ENCODE results near the gene KCNMA1. TPM values are rescaled to one million over a fixed set of nuclear protein-coding genes. Genes with fewer than 3 reads are reported as not detected.

KCNMA1 gene
- polyA plus RNA-seq, 1 donor from 2014 or later: 60.8 TPM

DNA sequence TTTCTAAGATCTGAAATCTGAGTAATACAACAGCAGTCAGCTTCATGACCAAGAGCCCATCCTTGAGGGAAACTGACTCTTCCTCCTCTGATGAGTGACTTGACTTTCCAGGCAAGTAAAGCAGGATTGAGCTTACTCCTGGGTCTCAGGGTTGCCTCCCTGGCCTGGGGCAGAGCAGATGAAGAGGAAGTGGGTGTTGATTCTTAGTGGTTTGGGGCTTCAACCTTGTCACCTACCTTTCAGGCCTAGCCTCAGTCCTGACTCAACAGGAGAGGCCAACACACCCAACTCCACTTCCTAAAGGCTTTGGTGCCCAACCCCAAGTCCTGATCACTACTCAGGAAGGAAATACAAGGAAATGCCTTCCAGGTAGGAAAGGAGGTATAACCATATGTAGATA, 54.1 kb downstream of the KCNMA1 start:
- TF ChIP-seq POLR2AphosphoS5 (IDR thresholded peaks at IDR 0.05) (no peak), SMC3 (conservative IDR thresholded peaks at IDR 0.05; ENCODE audit: poor library complexity) (no peak), TAF1 (IDR thresholded peaks at IDR 0.05; ENCODE audit: low read depth) (no peak), EZH2 (IDR thresholded peaks at IDR 0.05; ENCODE audit: borderline replicate concordance, insufficient read depth, low read length, poor library complexity, severe bottlenecking) (no peak), EP300 (conservative IDR thresholded peaks at IDR 0.05; ENCODE audit: poor library complexity, severe bottlenecking) (no peak), RAD21 (conservative IDR thresholded peaks at IDR 0.05) (no peak), MXI1 (conservative IDR thresholded peaks at IDR 0.05; ENCODE audit: poor library complexity, severe bottlenecking) (no peak)
- TF ChIP-seq, protein P1, sequence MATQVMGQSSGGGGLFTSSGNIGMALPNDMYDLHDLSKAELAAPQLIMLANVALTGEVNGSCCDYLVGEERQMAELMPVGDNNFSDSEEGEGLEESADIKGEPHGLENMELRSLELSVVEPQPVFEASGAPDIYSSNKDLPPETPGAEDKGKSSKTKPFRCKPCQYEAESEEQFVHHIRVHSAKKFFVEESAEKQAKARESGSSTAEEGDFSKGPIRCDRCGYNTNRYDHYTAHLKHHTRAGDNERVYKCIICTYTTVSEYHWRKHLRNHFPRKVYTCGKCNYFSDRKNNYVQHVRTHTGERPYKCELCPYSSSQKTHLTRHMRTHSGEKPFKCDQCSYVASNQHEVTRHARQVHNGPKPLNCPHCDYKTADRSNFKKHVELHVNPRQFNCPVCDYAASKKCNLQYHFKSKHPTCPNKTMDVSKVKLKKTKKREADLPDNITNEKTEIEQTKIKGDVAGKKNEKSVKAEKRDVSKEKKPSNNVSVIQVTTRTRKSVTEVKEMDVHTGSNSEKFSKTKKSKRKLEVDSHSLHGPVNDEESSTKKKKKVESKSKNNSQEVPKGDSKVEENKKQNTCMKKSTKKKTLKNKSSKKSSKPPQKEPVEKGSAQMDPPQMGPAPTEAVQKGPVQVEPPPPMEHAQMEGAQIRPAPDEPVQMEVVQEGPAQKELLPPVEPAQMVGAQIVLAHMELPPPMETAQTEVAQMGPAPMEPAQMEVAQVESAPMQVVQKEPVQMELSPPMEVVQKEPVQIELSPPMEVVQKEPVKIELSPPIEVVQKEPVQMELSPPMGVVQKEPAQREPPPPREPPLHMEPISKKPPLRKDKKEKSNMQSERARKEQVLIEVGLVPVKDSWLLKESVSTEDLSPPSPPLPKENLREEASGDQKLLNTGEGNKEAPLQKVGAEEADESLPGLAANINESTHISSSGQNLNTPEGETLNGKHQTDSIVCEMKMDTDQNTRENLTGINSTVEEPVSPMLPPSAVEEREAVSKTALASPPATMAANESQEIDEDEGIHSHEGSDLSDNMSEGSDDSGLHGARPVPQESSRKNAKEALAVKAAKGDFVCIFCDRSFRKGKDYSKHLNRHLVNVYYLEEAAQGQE (IDR thresholded peaks at IDR 0.05; ENCODE audit: borderline replicate concordance): no peak
- TF ChIP-seq, protein P2, sequence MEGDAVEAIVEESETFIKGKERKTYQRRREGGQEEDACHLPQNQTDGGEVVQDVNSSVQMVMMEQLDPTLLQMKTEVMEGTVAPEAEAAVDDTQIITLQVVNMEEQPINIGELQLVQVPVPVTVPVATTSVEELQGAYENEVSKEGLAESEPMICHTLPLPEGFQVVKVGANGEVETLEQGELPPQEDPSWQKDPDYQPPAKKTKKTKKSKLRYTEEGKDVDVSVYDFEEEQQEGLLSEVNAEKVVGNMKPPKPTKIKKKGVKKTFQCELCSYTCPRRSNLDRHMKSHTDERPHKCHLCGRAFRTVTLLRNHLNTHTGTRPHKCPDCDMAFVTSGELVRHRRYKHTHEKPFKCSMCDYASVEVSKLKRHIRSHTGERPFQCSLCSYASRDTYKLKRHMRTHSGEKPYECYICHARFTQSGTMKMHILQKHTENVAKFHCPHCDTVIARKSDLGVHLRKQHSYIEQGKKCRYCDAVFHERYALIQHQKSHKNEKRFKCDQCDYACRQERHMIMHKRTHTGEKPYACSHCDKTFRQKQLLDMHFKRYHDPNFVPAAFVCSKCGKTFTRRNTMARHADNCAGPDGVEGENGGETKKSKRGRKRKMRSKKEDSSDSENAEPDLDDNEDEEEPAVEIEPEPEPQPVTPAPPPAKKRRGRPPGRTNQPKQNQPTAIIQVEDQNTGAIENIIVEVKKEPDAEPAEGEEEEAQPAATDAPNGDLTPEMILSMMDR (IDR thresholded peaks at IDR 0.05; ENCODE audit: poor library complexity, severe bottlenecking): no peak
- no peaks in the 10 kb centered on the region for H3K27me3 ChIP-seq (ENCODE audit: insufficient read depth, low read depth, low read length)
- no peak overlapping the region for H3K27ac ChIP-seq (ENCODE audit: low read length)
- no peak overlapping the region for H2AFZ ChIP-seq (ENCODE audit: low read depth, low read length)
- no peak overlapping the region for H3K4me2 ChIP-seq (ENCODE audit: low read length)
- no peaks in the 10 kb centered on the region for H3K79me2 ChIP-seq (replicated peaks; ENCODE audit: insufficient read depth, low read length)
- H3K4me3 ChIP-seq (ENCODE audit: low read length): no peak overlapping the region
- no peaks in the 10 kb centered on the region for H3K9me3 ChIP-seq (ENCODE audit: low read length)
- H3K9ac ChIP-seq (ENCODE audit: low read length): no peak overlapping the region
- H3K36me3 ChIP-seq (ENCODE audit: insufficient read depth, low read length): no peaks in the 10 kb centered on the region
- no peaks in the 10 kb centered on the region for H4K20me1 ChIP-seq (ENCODE audit: insufficient read depth)
- H3K9me2 ChIP-seq (ENCODE audit: insufficient read depth, low read length): no peaks in the 10 kb centered on the region
- H3F3A ChIP-seq (ENCODE audit: insufficient read depth, low read length, poor library complexity, severe bottlenecking): no peaks in the 10 kb centered on the region

DNA sequence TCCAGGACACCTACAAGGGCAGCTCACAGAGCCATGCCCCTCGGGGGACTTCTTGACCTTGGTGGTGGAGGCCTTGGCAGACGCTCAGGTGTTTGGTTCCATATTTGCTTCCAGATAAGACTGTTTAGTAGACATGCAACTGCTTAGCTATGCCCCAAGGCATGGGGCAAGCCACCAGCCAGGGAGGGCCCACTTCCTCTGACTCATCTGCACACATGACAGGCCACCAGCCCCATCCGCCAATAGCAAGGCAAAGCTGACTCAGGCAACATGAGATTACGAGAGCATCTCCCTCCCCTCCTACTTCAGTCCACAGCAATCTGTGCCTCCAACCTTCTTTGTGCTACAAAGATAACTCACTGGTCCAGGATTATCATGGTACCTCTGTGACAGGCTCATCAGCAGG, 54.9 kb downstream of the KCNMA1 start:
- H3K9me3 ChIP-seq (ENCODE audit: low read length): no peaks in the 10 kb centered on the region
- no peak overlapping the region for H3K4me3 ChIP-seq (ENCODE audit: low read length)
- no peaks in the 10 kb centered on the region for H3K9me2 ChIP-seq (ENCODE audit: insufficient read depth, low read length)
- no peaks in the 10 kb centered on the region for H4K20me1 ChIP-seq (ENCODE audit: insufficient read depth)
- H3K27ac ChIP-seq (ENCODE audit: low read length): no peak overlapping the region
- H3K9ac ChIP-seq (ENCODE audit: low read length): no peak overlapping the region
- H2AFZ ChIP-seq (ENCODE audit: low read depth, low read length): no peak overlapping the region
- no peaks in the 10 kb centered on the region for H3F3A ChIP-seq (ENCODE audit: insufficient read depth, low read length, poor library complexity, severe bottlenecking)
- no peak overlapping the region for H3K4me2 ChIP-seq (ENCODE audit: low read length)
- H3K27me3 ChIP-seq (ENCODE audit: insufficient read depth, low read depth, low read length): no peaks in the 10 kb centered on the region
- no peaks in the 10 kb centered on the region for H3K36me3 ChIP-seq (ENCODE audit: insufficient read depth, low read length)
- no peaks in the 10 kb centered on the region for H3K79me2 ChIP-seq (replicated peaks; ENCODE audit: insufficient read depth, low read length)
- TF ChIP-seq, protein P2 (IDR thresholded peaks at IDR 0.05; ENCODE audit: poor library complexity, severe bottlenecking): no peak
- TF ChIP-seq TAF1 (IDR thresholded peaks at IDR 0.05; ENCODE audit: low read depth) (no peak), MXI1 (conservative IDR thresholded peaks at IDR 0.05; ENCODE audit: poor library complexity, severe bottlenecking) (no peak), EZH2 (IDR thresholded peaks at IDR 0.05; ENCODE audit: borderline replicate concordance, insufficient read depth, low read length, poor library complexity, severe bottlenecking) (no peak), RAD21 (conservative IDR thresholded peaks at IDR 0.05) (no peak), SMC3 (conservative IDR thresholded peaks at IDR 0.05; ENCODE audit: poor library complexity) (no peak), EP300 (conservative IDR thresholded peaks at IDR 0.05; ENCODE audit: poor library complexity, severe bottlenecking) (no peak), POLR2AphosphoS5 (IDR thresholded peaks at IDR 0.05) (no peak)
- TF ChIP-seq, protein P1 (IDR thresholded peaks at IDR 0.05; ENCODE audit: borderline replicate concordance): no peak

All from neural cell (in vitro differentiated cells).